ENCODE results near the gene MICAL3. TPM values are rescaled to one million over a fixed set of nuclear protein-coding genes. Genes with fewer than 3 reads are reported as not detected.

The MICAL3 gene
- total RNA-seq, 4 donors from 2014 or later = 6.0 to 9.8 (median 8.1) TPM

DNA sequence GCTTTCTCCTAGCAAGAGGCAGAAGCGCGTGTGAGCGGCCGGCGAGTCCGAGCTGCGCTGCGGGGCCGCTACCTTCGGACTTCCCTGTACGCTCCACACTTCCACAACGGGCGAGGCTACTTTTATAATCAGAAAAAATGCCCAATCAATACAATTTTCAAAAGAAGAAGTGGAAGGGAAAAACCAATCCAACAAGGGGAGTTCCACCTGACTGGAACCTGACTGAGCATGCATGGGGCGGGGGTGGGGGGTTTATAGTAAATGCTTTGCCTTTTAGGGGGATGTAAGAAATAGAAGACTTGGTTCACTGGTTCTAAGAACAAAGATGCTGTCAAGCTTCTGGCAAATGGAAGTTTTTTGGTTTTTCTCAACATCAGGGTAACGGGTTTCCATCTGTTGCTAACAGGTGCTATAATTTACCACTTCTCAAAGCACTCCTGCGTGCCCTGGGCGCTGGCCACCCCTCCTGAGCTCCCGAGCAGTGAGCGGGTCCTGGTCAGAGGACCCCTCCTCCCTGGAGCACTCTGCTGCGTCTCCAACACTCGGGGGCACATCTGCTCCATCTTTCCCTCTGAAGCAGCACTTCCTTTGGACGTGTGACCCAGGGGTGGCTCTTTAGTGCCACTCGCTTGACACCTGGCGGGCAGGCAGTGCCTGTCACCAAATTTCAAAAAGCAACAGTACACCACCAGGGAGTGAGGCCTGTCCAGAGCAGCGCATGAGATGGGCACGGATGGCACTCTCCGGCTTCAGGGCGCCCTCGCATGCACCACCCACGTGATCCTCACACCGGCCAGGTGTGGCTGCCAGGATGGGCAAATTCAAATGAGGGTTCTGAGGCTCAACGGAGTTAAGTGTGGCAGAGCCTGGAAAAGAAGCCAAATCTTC lies 228.5 kb downstream of the MICAL3 start:
- H3K36me3 ChIP-seq = peaks cover 0 to 2% of the 10 kb centered on the region in 2 donors
- in situ Hi-C loops (cut with MboI; ENCODE audit: low sequenced_read_pairs in 4 of 4) (no loop called here), intact Hi-C loops (cut with DNase I; ENCODE audit: low total_unique reads) (no loop called here)
- DNase-seq (no peak), ATAC-seq (no peak)
- no peaks in the 10 kb centered on the region for H3K4me1 ChIP-seq
- H3K9me3 ChIP-seq = no peaks in the 10 kb centered on the region
- no peak overlapping the region for H3K4me3 ChIP-seq
- TF ChIP-seq POLR2A (IDR thresholded peaks at IDR 0.05) = no peak
- TF ChIP-seq, protein P1, sequence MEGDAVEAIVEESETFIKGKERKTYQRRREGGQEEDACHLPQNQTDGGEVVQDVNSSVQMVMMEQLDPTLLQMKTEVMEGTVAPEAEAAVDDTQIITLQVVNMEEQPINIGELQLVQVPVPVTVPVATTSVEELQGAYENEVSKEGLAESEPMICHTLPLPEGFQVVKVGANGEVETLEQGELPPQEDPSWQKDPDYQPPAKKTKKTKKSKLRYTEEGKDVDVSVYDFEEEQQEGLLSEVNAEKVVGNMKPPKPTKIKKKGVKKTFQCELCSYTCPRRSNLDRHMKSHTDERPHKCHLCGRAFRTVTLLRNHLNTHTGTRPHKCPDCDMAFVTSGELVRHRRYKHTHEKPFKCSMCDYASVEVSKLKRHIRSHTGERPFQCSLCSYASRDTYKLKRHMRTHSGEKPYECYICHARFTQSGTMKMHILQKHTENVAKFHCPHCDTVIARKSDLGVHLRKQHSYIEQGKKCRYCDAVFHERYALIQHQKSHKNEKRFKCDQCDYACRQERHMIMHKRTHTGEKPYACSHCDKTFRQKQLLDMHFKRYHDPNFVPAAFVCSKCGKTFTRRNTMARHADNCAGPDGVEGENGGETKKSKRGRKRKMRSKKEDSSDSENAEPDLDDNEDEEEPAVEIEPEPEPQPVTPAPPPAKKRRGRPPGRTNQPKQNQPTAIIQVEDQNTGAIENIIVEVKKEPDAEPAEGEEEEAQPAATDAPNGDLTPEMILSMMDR (IDR thresholded peaks at IDR 0.05 in 4 of 5, conservative IDR thresholded peaks at IDR 0.05 in 1 of 5) = no peak
- no peaks in the 10 kb centered on the region for H3K27me3 ChIP-seq
- no peak overlapping the region for H3K27ac ChIP-seq

- in situ Hi-C loops (cut with MboI; ENCODE audit: low sequenced_read_pairs in 4 of 4) = no loop called here
- no peak for TF ChIP-seq POLR2A (IDR thresholded peaks at IDR 0.05)
- TF ChIP-seq, protein P1 (IDR thresholded peaks at IDR 0.05 in 4 of 5, conservative IDR thresholded peaks at IDR 0.05 in 1 of 5) = no peak
- peaks cover 0 to 11% of the 10 kb centered on the region in 2 donors for H3K36me3 ChIP-seq
Observed at GRCh38 chr22:17794726-17795542, 229.4 kb downstream of the MICAL3 start.

DNA sequence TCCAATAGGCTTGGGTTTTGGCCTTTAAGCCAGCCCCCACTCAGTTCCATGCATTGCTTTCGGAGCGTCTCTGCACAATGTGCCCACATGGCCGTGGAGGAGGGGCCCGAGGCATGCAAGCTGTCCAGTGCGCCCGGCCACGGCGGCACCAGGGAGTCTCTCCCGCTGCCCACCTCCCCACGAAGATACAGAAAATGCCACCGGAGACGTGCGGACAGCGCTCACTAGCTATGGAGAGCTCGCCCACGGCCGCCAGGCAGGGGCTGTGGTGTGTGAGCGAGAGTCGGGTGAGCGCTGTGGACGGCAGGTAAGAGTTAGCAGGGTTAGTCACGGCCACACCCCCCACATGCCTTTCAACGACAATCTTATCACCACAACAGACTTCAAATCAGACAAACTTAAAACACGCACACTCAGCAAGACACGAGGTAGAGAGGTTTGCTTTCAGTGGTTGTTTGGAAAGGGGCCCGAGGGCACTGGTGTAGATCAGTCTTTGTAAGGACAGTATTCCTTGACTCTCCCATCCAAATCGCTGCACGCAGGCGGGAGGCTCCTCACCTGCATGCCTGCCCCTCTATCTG lies 231.4 kb downstream of the MICAL3 start:
- H3K27me3 ChIP-seq = no peaks in the 10 kb centered on the region
- TF ChIP-seq POLR2A (IDR thresholded peaks at IDR 0.05) = no peak
- TF ChIP-seq, protein P1 (IDR thresholded peaks at IDR 0.05 in 4 of 5, conservative IDR thresholded peaks at IDR 0.05 in 1 of 5) = no peak
- no peak overlapping the region for H3K4me3 ChIP-seq
- ATAC-seq (no peak), DNase-seq (no peak)
- peaks cover 0 to 4% of the 10 kb centered on the region in 2 donors for H3K4me1 ChIP-seq
- intact Hi-C loops (cut with DNase I; ENCODE audit: low total_unique reads) = no loop called here
- H3K36me3 ChIP-seq = peaks cover 0 to 18% of the 10 kb centered on the region in 2 donors
- no peaks in the 10 kb centered on the region for H3K9me3 ChIP-seq
- in situ Hi-C loops (cut with MboI; ENCODE audit: low sequenced_read_pairs in 4 of 4) = no loop called here
- H3K27ac ChIP-seq = no peak overlapping the region

More at GRCh38 chr22:17794726-17795542, 229.4 kb downstream of the MICAL3 start:
- Histone ChIP-seq H3K9me3 (no peaks in the 10 kb centered on the region), H3K27ac (no peak overlapping the region), H3K4me3 (no peak overlapping the region), H3K27me3 (no peaks in the 10 kb centered on the region), H3K4me1 (no peaks in the 10 kb centered on the region)
- DNase-seq (no peak), ATAC-seq (no peak)
- intact Hi-C loops (cut with DNase I; ENCODE audit: low total_unique reads) = no loop called here

- no peak for ATAC-seq
- TF ChIP-seq, protein P1 (IDR thresholded peaks at IDR 0.05 in 4 of 5, conservative IDR thresholded peaks at IDR 0.05 in 1 of 5) = no peak
- no peak for TF ChIP-seq POLR2A (IDR thresholded peaks at IDR 0.05)
- Histone ChIP-seq H3K36me3 (peaks cover 0 to 18% of the 10 kb centered on the region in 2 donors), H3K27ac (no peak overlapping the region), H3K4me1 (peaks cover 5 to 10% of the 10 kb centered on the region in 2 donors), H3K4me3 (no peak overlapping the region), H3K9me3 (no peaks in the 10 kb centered on the region), H3K27me3 (no peaks in the 10 kb centered on the region)
- in situ Hi-C loops (cut with MboI; ENCODE audit: low sequenced_read_pairs in 4 of 4) = no loop called here
- intact Hi-C loops (cut with DNase I; ENCODE audit: low total_unique reads) = no loop called here
- no peak for DNase-seq
Observed at GRCh38 chr22:17792299-17792698, 232.1 kb downstream of the MICAL3 start.
